Adipocyte (in vitro differentiated cells): ENCODE measurements around the gene RNF169.

Source experiments
- DNase-seq: peaks from one replicate; pipeline ENCODE4 v3.0.0-alpha.2; 2015; ENCODE audit warnings: low read depth
- H3K27me3 ChIP-seq: replicated peaks from 2 replicates; pipeline ENCODE4 v1.7.0; 2013; ENCODE audit warnings: mild to moderate bottlenecking, low read length, moderate library complexity; ENCODE audit not compliant: control insufficient read depth, insufficient read depth
- H3K36me3 ChIP-seq: 2 replicates; pipeline ENCODE4 v1.7.0; 2013; ENCODE audit warnings: low read length, mild to moderate bottlenecking, moderate library complexity; ENCODE audit not compliant: control insufficient read depth, insufficient read depth, severe bottlenecking
- H3K4me1 ChIP-seq: 2 replicates; pipeline ENCODE4 v1.7.0; 2013; ENCODE audit warnings: mild to moderate bottlenecking, low read length, moderate library complexity; ENCODE audit not compliant: control insufficient read depth, insufficient read depth
- H3K4me3 ChIP-seq: 2 replicates; pipeline ENCODE4 v1.7.0; 2013; ENCODE audit warnings: mild to moderate bottlenecking, low read length, moderate library complexity
- H3K9ac ChIP-seq: 2 replicates; pipeline ENCODE4 v1.7.0; 2013; ENCODE audit warnings: mild to moderate bottlenecking, low read length, moderate library complexity
- H3K9me3 ChIP-seq: 2 replicates; pipeline ENCODE4 v1.7.0; 2013; ENCODE audit warnings: mild to moderate bottlenecking, low read length, moderate library complexity; ENCODE audit not compliant: control insufficient read depth

The RNF169 gene

GRCh38 chr11:74837191-74837590, 88.5 kb downstream of the RNF169 start:
- Histone ChIP-seq H3K4me3 (no peak overlapping the region), H3K9me3 (no peaks in the 10 kb centered on the region), H3K9ac (no peak overlapping the region), H3K27me3 (no peaks in the 10 kb centered on the region), H3K36me3 (peaks cover 46% of the 10 kb centered on the region), H3K4me1 (no peaks in the 10 kb centered on the region)
- no peak for DNase-seq

- Histone ChIP-seq H3K9me3 (no peaks in the 10 kb centered on the region), H3K9ac (no peak overlapping the region), H3K4me1 (no peaks in the 10 kb centered on the region), H3K27me3 (no peaks in the 10 kb centered on the region), H3K36me3 (peaks cover 55% of the 10 kb centered on the region), H3K4me3 (no peak overlapping the region)
- DNase-seq: no peak
These were observed 89.5 kb downstream of the RNF169 start for GRCh38 chr11:74838188-74838587.

- no peak overlapping the region for H3K4me3 ChIP-seq
- no peak overlapping the region for H3K9ac ChIP-seq
- DNase-seq: no peak
- no peaks in the 10 kb centered on the region for H3K9me3 ChIP-seq
- H3K27me3 ChIP-seq: no peaks in the 10 kb centered on the region
- no peaks in the 10 kb centered on the region for H3K4me1 ChIP-seq
- H3K36me3 ChIP-seq: peaks cover 60% of the 10 kb centered on the region
These were observed 90.8 kb downstream of the RNF169 start for GRCh38 chr11:74839446-74839845.

- no peaks in the 10 kb centered on the region for H3K9me3 ChIP-seq
- H3K4me3 ChIP-seq: no peak overlapping the region
- H3K9ac ChIP-seq: no peak overlapping the region
- DNase-seq: no peak
- H3K4me1 ChIP-seq: no peaks in the 10 kb centered on the region
- H3K27me3 ChIP-seq: no peaks in the 10 kb centered on the region
- peaks cover 60% of the 10 kb centered on the region for H3K36me3 ChIP-seq
These were observed 91.3 kb downstream of the RNF169 start for GRCh38 chr11:74839971-74840370.

- Histone ChIP-seq H3K9ac (no peak overlapping the region), H3K36me3 (peaks cover 60% of the 10 kb centered on the region), H3K4me1 (no peaks in the 10 kb centered on the region), H3K27me3 (no peaks in the 10 kb centered on the region), H3K9me3 (no peaks in the 10 kb centered on the region), H3K4me3 (no peak overlapping the region)
- DNase-seq: no peak
These were observed 91.8 kb downstream of the RNF169 start for GRCh38 chr11:74840486-74840885.

GRCh38 chr11:74842967-74843366, 94.3 kb downstream of the RNF169 start:
- Histone ChIP-seq H3K4me1 (no peaks in the 10 kb centered on the region), H3K9me3 (no peaks in the 10 kb centered on the region), H3K27me3 (no peaks in the 10 kb centered on the region), H3K36me3 (peaks cover 53% of the 10 kb centered on the region), H3K9ac (no peak overlapping the region), H3K4me3 (no peak overlapping the region)
- DNase-seq: no peak

- Histone ChIP-seq H3K9ac (no peak overlapping the region), H3K4me1 (no peaks in the 10 kb centered on the region), H3K4me3 (no peak overlapping the region), H3K36me3 (peaks cover 51% of the 10 kb centered on the region), H3K27me3 (no peaks in the 10 kb centered on the region), H3K9me3 (no peaks in the 10 kb centered on the region)
- no peak for DNase-seq
These were observed 95.4 kb downstream of the RNF169 start for GRCh38 chr11:74844072-74844471.

GRCh38 chr11:74844865-74845264, 96.2 kb downstream of the RNF169 start:
- H3K4me1 ChIP-seq: peaks cover 7% of the 10 kb centered on the region
- H3K27me3 ChIP-seq: no peaks in the 10 kb centered on the region
- no peak overlapping the region for H3K9ac ChIP-seq
- peaks cover 51% of the 10 kb centered on the region for H3K36me3 ChIP-seq
- H3K4me3 ChIP-seq: no peak overlapping the region
- H3K9me3 ChIP-seq: no peaks in the 10 kb centered on the region
- DNase-seq: no peak

- H3K4me3 ChIP-seq: no peak overlapping the region
- no peak overlapping the region for H3K9ac ChIP-seq
- peaks cover 51% of the 10 kb centered on the region for H3K36me3 ChIP-seq
- H3K4me1 ChIP-seq: peaks cover 13% of the 10 kb centered on the region
- DNase-seq: no peak
- no peaks in the 10 kb centered on the region for H3K9me3 ChIP-seq
- H3K27me3 ChIP-seq: no peaks in the 10 kb centered on the region
These were observed 97.4 kb downstream of the RNF169 start for GRCh38 chr11:74845978-74846517.

GRCh38 chr11:74846770-74847169, 98.1 kb downstream of the RNF169 start:
- no peaks in the 10 kb centered on the region for H3K27me3 ChIP-seq
- H3K9me3 ChIP-seq: no peaks in the 10 kb centered on the region
- no peak overlapping the region for H3K4me3 ChIP-seq
- no peak for DNase-seq
- peaks cover 55% of the 10 kb centered on the region for H3K36me3 ChIP-seq
- no peak overlapping the region for H3K9ac ChIP-seq
- H3K4me1 ChIP-seq: peaks cover 13% of the 10 kb centered on the region

- Histone ChIP-seq H3K9ac (no peak overlapping the region), H3K4me3 (no peak overlapping the region), H3K4me1 (peaks cover 13% of the 10 kb centered on the region), H3K9me3 (no peaks in the 10 kb centered on the region), H3K27me3 (no peaks in the 10 kb centered on the region), H3K36me3 (peaks cover 56% of the 10 kb centered on the region)
- no peak for DNase-seq
These were observed 98.7 kb downstream of the RNF169 start for GRCh38 chr11:74847395-74847794.

GRCh38 chr11:74847895-74848294, 99.2 kb downstream of the RNF169 start:
- no peak for DNase-seq
- Histone ChIP-seq H3K4me1 (peaks cover 13% of the 10 kb centered on the region), H3K4me3 (no peak overlapping the region), H3K27me3 (no peaks in the 10 kb centered on the region), H3K9ac (no peak overlapping the region), H3K36me3 (peaks cover 55% of the 10 kb centered on the region), H3K9me3 (no peaks in the 10 kb centered on the region)
